Progenitor cell of endocrine pancreas (in vitro differentiated cells): ENCODE results near the gene ZSWIM5. TPM values are rescaled to one million over a fixed set of nuclear protein-coding genes. Genes with fewer than 3 reads are reported as not detected.

Source experiments
- DNase-seq: peaks from one replicate; pipeline ENCODE4 v3.0.0; 2021; ENCODE audit warnings: low spot score; ENCODE audit not compliant: unreplicated experiment
- H3K27ac Mint-ChIP-seq: 2 replicates; pipeline ENCODE4 v1.8.0; 2021; ENCODE audit warnings: mild to moderate bottlenecking, moderate library complexity, mixed read lengths
- H3K27me3 Mint-ChIP-seq: 2 replicates; pipeline ENCODE4 v1.8.0; 2021; ENCODE audit warnings: mixed read lengths
- H3K36me3 Mint-ChIP-seq: 2 replicates; pipeline ENCODE4 v1.8.0; 2022; ENCODE audit warnings: mixed read lengths; ENCODE audit not compliant: insufficient read depth
- H3K4me1 Mint-ChIP-seq: 2 replicates; pipeline ENCODE4 v1.8.0; 2021; ENCODE audit warnings: low read depth, mixed read lengths
- H3K4me3 Mint-ChIP-seq: 2 replicates; pipeline ENCODE4 v1.8.0; 2021; ENCODE audit warnings: low read depth, mild to moderate bottlenecking, moderate library complexity, mixed read lengths
- H3K9me3 Mint-ChIP-seq: 2 replicates; pipeline ENCODE4 v1.8.0; 2021; ENCODE audit warnings: low read depth, mixed read lengths
- CTCF ChIP-seq: fragments of 200-600 bp; sonication (generic); IDR thresholded peaks from one replicate; pipeline ENCODE4 v1.5.0; 2021; ENCODE audit warnings: antibody characterized with exemption, mild to moderate bottlenecking; ENCODE audit not compliant: unreplicated experiment
- total RNA-seq: library from RNA; stranded (reverse); gene quantifications from 2 replicates; pipeline ENCODE4 v1.2.1, GENCODE V29; 2021

The ZSWIM5 gene
- total RNA-seq, 1 donor from 2014 or later: 9.2 TPM

DNA sequence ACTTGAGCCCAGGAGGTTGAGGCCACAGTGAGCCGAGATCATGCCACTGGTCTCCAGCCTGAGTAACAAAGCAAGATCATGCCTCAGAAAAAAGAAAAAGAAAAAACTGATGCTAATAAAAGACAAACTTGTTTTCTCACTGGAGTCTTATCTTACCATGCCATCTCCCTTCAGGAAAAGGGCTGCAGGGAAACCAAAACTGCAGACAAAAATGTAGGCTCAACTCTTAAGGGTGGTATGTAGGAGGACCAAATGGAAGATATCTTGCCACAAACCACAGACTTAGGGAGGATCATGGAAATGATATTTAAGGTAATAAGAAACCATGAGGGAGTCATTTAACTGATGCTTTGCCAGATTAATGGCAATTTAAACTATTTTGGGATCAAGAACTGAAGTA lies 161.5 kb downstream of the ZSWIM5 start:
- no peaks in the 10 kb centered on the region for H3K27me3 Mint-ChIP-seq
- TF ChIP-seq CTCF: no peak
- no peaks in the 10 kb centered on the region for H3K9me3 Mint-ChIP-seq
- H3K36me3 Mint-ChIP-seq: no peaks in the 10 kb centered on the region
- H3K4me1 Mint-ChIP-seq: no peaks in the 10 kb centered on the region
- H3K4me3 Mint-ChIP-seq: no peak overlapping the region
- DNase-seq: no peak
- H3K27ac Mint-ChIP-seq: no peak overlapping the region

DNA sequence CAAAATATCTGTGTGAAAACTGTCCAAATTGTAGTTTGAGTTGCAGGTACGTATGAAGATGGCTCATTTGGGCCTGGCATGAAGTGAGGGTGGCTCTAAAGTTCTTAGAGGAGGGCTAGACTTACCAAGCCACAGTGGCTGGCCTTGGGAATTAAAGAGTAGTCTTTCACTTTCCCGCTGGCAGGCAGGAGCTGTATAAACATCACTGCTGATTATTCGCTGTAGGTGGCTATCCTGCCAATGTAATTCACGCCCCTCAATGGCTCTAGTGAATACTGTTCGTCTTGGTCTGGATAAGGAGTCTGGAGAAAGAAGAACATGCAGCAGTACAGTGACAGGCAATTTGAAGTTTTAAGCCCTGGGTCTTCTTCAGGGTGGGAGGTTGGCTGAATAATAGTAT lies 163.3 kb downstream of the ZSWIM5 start:
- DNase-seq: no peak
- Mint-ChIP-seq H3K27me3 (no peaks in the 10 kb centered on the region), H3K27ac (no peak overlapping the region), H3K36me3 (peaks cover 2% of the 10 kb centered on the region), H3K9me3 (no peaks in the 10 kb centered on the region), H3K4me3 (no peak overlapping the region), H3K4me1 (peaks cover 2% of the 10 kb centered on the region)
- TF ChIP-seq CTCF: no peak

- no peak for TF ChIP-seq CTCF
- Mint-ChIP-seq H3K9me3 (no peaks in the 10 kb centered on the region), H3K27me3 (no peaks in the 10 kb centered on the region), H3K36me3 (peaks cover 3% of the 10 kb centered on the region), H3K4me1 (peaks cover 2% of the 10 kb centered on the region), H3K4me3 (no peak overlapping the region), H3K27ac (no peak overlapping the region)
- no peak for DNase-seq
Observed at GRCh38 chr1:45040297-45040696, 166.1 kb downstream of the ZSWIM5 start.

GRCh38 chr1:45038661-45039364 lies 167.6 kb downstream of the ZSWIM5 start:
- Mint-ChIP-seq H3K9me3 (no peaks in the 10 kb centered on the region), H3K36me3 (peaks cover 5% of the 10 kb centered on the region), H3K4me3 (no peak overlapping the region), H3K27me3 (no peaks in the 10 kb centered on the region), H3K4me1 (peaks cover 2% of the 10 kb centered on the region), H3K27ac (no peak overlapping the region)
- TF ChIP-seq CTCF: no peak
- no peak for DNase-seq

DNA sequence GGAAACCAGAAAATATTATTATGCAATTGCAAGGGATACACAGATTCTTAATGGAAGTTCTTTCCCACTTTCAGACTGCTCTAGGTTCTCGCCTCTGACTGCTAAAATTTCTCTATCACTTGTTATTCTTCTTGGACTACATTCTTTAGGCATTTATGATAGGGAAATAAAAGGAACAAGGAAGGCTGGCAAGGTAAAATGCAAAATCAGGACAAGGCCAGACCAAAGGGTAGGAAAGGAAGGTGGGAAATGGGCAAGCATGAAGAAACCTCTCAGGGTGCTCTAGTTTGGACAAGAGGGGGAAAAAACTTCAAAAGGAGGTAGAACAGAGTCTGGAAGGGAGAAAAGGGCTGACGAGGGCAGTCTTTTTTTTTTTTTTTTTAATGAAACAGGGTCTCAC lies 168.2 kb downstream of the ZSWIM5 start:
- Mint-ChIP-seq H3K27me3 (no peaks in the 10 kb centered on the region), H3K4me3 (no peak overlapping the region), H3K36me3 (peaks cover 5% of the 10 kb centered on the region), H3K27ac (no peak overlapping the region), H3K4me1 (peaks cover 2% of the 10 kb centered on the region), H3K9me3 (no peaks in the 10 kb centered on the region)
- TF ChIP-seq CTCF: no peak
- DNase-seq: no peak
